Nucleus accumbens (tissue), 56 donors: ENCODE measurements around the gene LSM4.
"Not testable (repeated sequence)": the region's sequence is repeated elsewhere in the genome, so short reads cannot be mapped to it uniquely, and the experiment has no call there.

ENCODE experiments used
- DNase-seq, 56 donors: peaks; one replicate each; lab custom pipeline; 2025; lab: John Stamatoyannopoulos, UW

LSM4 gene

GRCh38 chr19:18322759-18323460, at the start of gene LSM4:
Gene LSM4, minus strand, starts transcription at chr19:18323076. Its CDS starts 56 bp downstream, at chr19:18323020.
- DNase-seq, result peak in 55 of 56 donors; percentile 79 to 99 (median 95)

GRCh38 chr19:18368504-18369222, 45.8 kb upstream of the LSM4 start:
- DNase-seq, result no peak

- no peak for DNase-seq
Observed at GRCh38 chr19:18366021-18366435, 43.2 kb upstream of the LSM4 start.

GRCh38 chr19:18364826-18365528, 42.1 kb upstream of the LSM4 start:
- DNase-seq, result peak in 5 of 56 donors; percentile 4 to 42 (median 7)

- not testable (repeated sequence) for DNase-seq
Observed at GRCh38 chr19:18364277-18364825, 41.5 kb upstream of the LSM4 start.

- DNase-seq, result no peak
Observed at GRCh38 chr19:18363787-18364186, 40.9 kb upstream of the LSM4 start.

GRCh38 chr19:18362934-18363542, 40.2 kb upstream of the LSM4 start:
- DNase-seq, result no peak

GRCh38 chr19:18361646-18362045, 38.8 kb upstream of the LSM4 start:
- DNase-seq, result no peak

- DNase-seq, result no peak
Observed at GRCh38 chr19:18357041-18357440, 34.2 kb upstream of the LSM4 start.

GRCh38 chr19:18354743-18355142, 31.9 kb upstream of the LSM4 start:
- DNase-seq, result not testable (repeated sequence)

GRCh38 chr19:18353378-18354005, 30.6 kb upstream of the LSM4 start:
- DNase-seq, result no peak

GRCh38 chr19:18351544-18351943, 28.7 kb upstream of the LSM4 start:
- no peak for DNase-seq

GRCh38 chr19:18350490-18350889, 27.6 kb upstream of the LSM4 start:
- no peak for DNase-seq

GRCh38 chr19:18349524-18350128, 26.8 kb upstream of the LSM4 start:
- DNase-seq, result peak in 8 of 56 donors; percentile 1 to 34 (median 9)

GRCh38 chr19:18348818-18349339, 26.0 kb upstream of the LSM4 start:
- DNase-seq, result not testable (repeated sequence)

GRCh38 chr19:18348171-18348570, 25.3 kb upstream of the LSM4 start:
- DNase-seq, result no peak

GRCh38 chr19:18346091-18346490, 23.2 kb upstream of the LSM4 start:
- DNase-seq, result peak in 23 of 56 donors; percentile 3 to 69 (median 25)

- no peak for DNase-seq
Observed at GRCh38 chr19:18345296-18345695, 22.4 kb upstream of the LSM4 start.

GRCh38 chr19:18344582-18344950, 21.7 kb upstream of the LSM4 start:
- DNase-seq, result no peak
